ENCODE measurements around the gene UTF1.
A peak's percentile ranks its signal among the peaks of the same experiment; 100 is the strongest.
"Not testable (repeated sequence)": the region's sequence is repeated elsewhere in the genome, so short reads cannot be mapped to it uniquely, and the experiment has no call there.

Gene UTF1

GRCh38 chr10:133262696-133263095, 32.7 kb downstream of the UTF1 start:
- H4K8ac ChIP-seq (ENCODE audit: low read depth, low read length): no peak overlapping the region
- no peak overlapping the region for H3K27ac ChIP-seq (ENCODE audit: low read depth, low read length)
- H3K36me3 ChIP-seq (ENCODE audit: control insufficient read depth in 1 of 2, insufficient read depth in 2 of 2, low read length in 2 of 2): peaks cover 0 to 5% of the 10 kb centered on the region in 2 experiments
- H2BK5ac ChIP-seq (ENCODE audit: low read depth, low read length, poor library complexity): no peak overlapping the region
- DNase-seq: peak; percentile 8 to 89
- H3K9me3 ChIP-seq (ENCODE audit: insufficient read depth, low read depth, low read length): peaks cover 2% of the 10 kb centered on the region
- H3K79me2 ChIP-seq (ENCODE audit: control insufficient read depth, insufficient read depth, low read length, poor library complexity): peaks cover 2% of the 10 kb centered on the region
- H2BK120ac ChIP-seq (ENCODE audit: insufficient read depth, low read length, poor library complexity): no peak overlapping the region
- H3K4me3 ChIP-seq (ENCODE audit: low read depth, low read length): no peak overlapping the region
- H3K27me3 ChIP-seq (ENCODE audit: insufficient read depth, low read length): no peaks in the 10 kb centered on the region
- H3K9ac ChIP-seq (ENCODE audit: low read length): no peak overlapping the region
- peaks cover 4% of the 10 kb centered on the region in 2 experiments for H3K4me1 ChIP-seq (ENCODE audit: control insufficient read depth in 1 of 2, insufficient read depth in 2 of 2, low read length in 2 of 2)
- WGBS (ENCODE audit: extremely low coverage, insufficient coverage, insufficient read length): no CpG with 5 or more reads among the region's 14 CpGs
- no peak overlapping the region for H3K4me2 ChIP-seq (ENCODE audit: low read length)
- no peak overlapping the region for H2AFZ ChIP-seq (ENCODE audit: insufficient read depth, low read length, poor library complexity)
- no peak overlapping the region for H3K14ac ChIP-seq (ENCODE audit: low read length)
- peaks cover 4% of the 10 kb centered on the region for H3K79me1 ChIP-seq (ENCODE audit: low read length)
- no peak overlapping the region for H3K4ac ChIP-seq (ENCODE audit: low read depth, low read length)
- no peak overlapping the region for H4K12ac ChIP-seq (ENCODE audit: low read depth, low read length)
- no peak overlapping the region for H3K18ac ChIP-seq (ENCODE audit: low read length)
- no peak overlapping the region for H2BK12ac ChIP-seq (ENCODE audit: low read length)
- H2AK5ac ChIP-seq (ENCODE audit: low read length): no peak overlapping the region
- H3K23ac ChIP-seq (ENCODE audit: low read length): no peak overlapping the region
- H4K91ac ChIP-seq (ENCODE audit: low read depth, low read length): no peak overlapping the region

GRCh38 chr10:133263674-133264073, 33.7 kb downstream of the UTF1 start:
- H3K4me1 ChIP-seq (ENCODE audit: control insufficient read depth in 1 of 2, insufficient read depth in 2 of 2, low read length in 2 of 2): peaks cover 4% of the 10 kb centered on the region in 2 experiments

GRCh38 chr10:133264461-133264860, 34.4 kb downstream of the UTF1 start:
- Histone ChIP-seq H3K4me1 (ENCODE audit: control insufficient read depth in 1 of 2, insufficient read depth in 2 of 2, low read length in 2 of 2) (peaks cover 4% of the 10 kb centered on the region in 2 experiments), H4K8ac (ENCODE audit: low read depth, low read length) (no peak overlapping the region), H3K14ac (ENCODE audit: low read length) (no peak overlapping the region), H3K4ac (ENCODE audit: low read depth, low read length) (no peak overlapping the region), H2BK12ac (ENCODE audit: low read length) (no peak overlapping the region), H3K36me3 (ENCODE audit: control insufficient read depth in 1 of 2, insufficient read depth in 2 of 2, low read length in 2 of 2) (peaks cover 0 to 5% of the 10 kb centered on the region in 2 experiments), H3K79me2 (ENCODE audit: control insufficient read depth, insufficient read depth, low read length, poor library complexity) (peaks cover 2% of the 10 kb centered on the region), H3K4me2 (ENCODE audit: low read length) (no peak overlapping the region), H3K79me1 (ENCODE audit: low read length) (peaks cover 4% of the 10 kb centered on the region), H3K9ac (ENCODE audit: low read length) (no peak overlapping the region), H3K4me3 (ENCODE audit: low read depth, low read length) (no peak overlapping the region), H3K18ac (ENCODE audit: low read length) (no peak overlapping the region), H2BK120ac (ENCODE audit: insufficient read depth, low read length, poor library complexity) (no peak overlapping the region), H3K27me3 (ENCODE audit: insufficient read depth, low read length) (no peaks in the 10 kb centered on the region), H3K27ac (ENCODE audit: low read depth, low read length) (no peak overlapping the region), H2BK5ac (ENCODE audit: low read depth, low read length, poor library complexity) (no peak overlapping the region), H3K23ac (ENCODE audit: low read length) (no peak overlapping the region), H4K12ac (ENCODE audit: low read depth, low read length) (no peak overlapping the region), H2AFZ (ENCODE audit: insufficient read depth, low read length, poor library complexity) (no peak overlapping the region), H3K9me3 (ENCODE audit: insufficient read depth, low read depth, low read length) (peaks cover 2% of the 10 kb centered on the region), H2AK5ac (ENCODE audit: low read length) (no peak overlapping the region), H4K91ac (ENCODE audit: low read depth, low read length) (no peak overlapping the region)
- no CpG with 5 or more reads among the region's 9 CpGs for WGBS (ENCODE audit: extremely low coverage, insufficient coverage, insufficient read length)
- DNase-seq: no peak

More at GRCh38 chr10:133263674-133264073, 33.7 kb downstream of the UTF1 start:
- H4K91ac ChIP-seq (ENCODE audit: low read depth, low read length): no peak overlapping the region
- no peak overlapping the region for H3K4ac ChIP-seq (ENCODE audit: low read depth, low read length)
- H2BK5ac ChIP-seq (ENCODE audit: low read depth, low read length, poor library complexity): no peak overlapping the region
- H3K79me1 ChIP-seq (ENCODE audit: low read length): peaks cover 4% of the 10 kb centered on the region
- no peaks in the 10 kb centered on the region for H3K27me3 ChIP-seq (ENCODE audit: insufficient read depth, low read length)
- no peak overlapping the region for H2AK5ac ChIP-seq (ENCODE audit: low read length)
- no peak overlapping the region for H3K4me3 ChIP-seq (ENCODE audit: low read depth, low read length)
- H3K14ac ChIP-seq (ENCODE audit: low read length): no peak overlapping the region
- no peak overlapping the region for H4K12ac ChIP-seq (ENCODE audit: low read depth, low read length)
- H4K8ac ChIP-seq (ENCODE audit: low read depth, low read length): no peak overlapping the region
- peaks cover 2% of the 10 kb centered on the region for H3K79me2 ChIP-seq (ENCODE audit: control insufficient read depth, insufficient read depth, low read length, poor library complexity)
- peaks cover 0 to 5% of the 10 kb centered on the region in 2 experiments for H3K36me3 ChIP-seq (ENCODE audit: control insufficient read depth in 1 of 2, insufficient read depth in 2 of 2, low read length in 2 of 2)
- no peak overlapping the region for H3K9ac ChIP-seq (ENCODE audit: low read length)
- H3K23ac ChIP-seq (ENCODE audit: low read length): no peak overlapping the region
- no CpG with 5 or more reads among the region's 10 CpGs for WGBS (ENCODE audit: extremely low coverage, insufficient coverage, insufficient read length)
- H3K27ac ChIP-seq (ENCODE audit: low read depth, low read length): no peak overlapping the region
- H3K9me3 ChIP-seq (ENCODE audit: insufficient read depth, low read depth, low read length): peaks cover 2% of the 10 kb centered on the region
- H2AFZ ChIP-seq (ENCODE audit: insufficient read depth, low read length, poor library complexity): no peak overlapping the region
- no peak overlapping the region for H2BK12ac ChIP-seq (ENCODE audit: low read length)
- no peak overlapping the region for H3K4me2 ChIP-seq (ENCODE audit: low read length)
- no peak overlapping the region for H2BK120ac ChIP-seq (ENCODE audit: insufficient read depth, low read length, poor library complexity)
- DNase-seq: no peak
- H3K18ac ChIP-seq (ENCODE audit: low read length): no peak overlapping the region

GRCh38 chr10:133265052-133265451, 35.0 kb downstream of the UTF1 start:
- not testable (repeated sequence) for H3K4me3 ChIP-seq (ENCODE audit: low read depth, low read length); H3K4me1 ChIP-seq (ENCODE audit: control insufficient read depth in 1 of 2, insufficient read depth in 2 of 2, low read length in 2 of 2); H3K4ac ChIP-seq (ENCODE audit: low read depth, low read length); H4K12ac ChIP-seq (ENCODE audit: low read depth, low read length); H3K18ac ChIP-seq (ENCODE audit: low read length); DNase-seq; H3K79me2 ChIP-seq (ENCODE audit: control insufficient read depth, insufficient read depth, low read length, poor library complexity); H2AFZ ChIP-seq (ENCODE audit: insufficient read depth, low read length, poor library complexity); H4K8ac ChIP-seq (ENCODE audit: low read depth, low read length); H3K9ac ChIP-seq (ENCODE audit: low read length); H2AK5ac ChIP-seq (ENCODE audit: low read length); H3K36me3 ChIP-seq (ENCODE audit: control insufficient read depth in 1 of 2, insufficient read depth in 2 of 2, low read length in 2 of 2); H2BK5ac ChIP-seq (ENCODE audit: low read depth, low read length, poor library complexity); H3K27ac ChIP-seq (ENCODE audit: low read depth, low read length); H2BK12ac ChIP-seq (ENCODE audit: low read length); H3K23ac ChIP-seq (ENCODE audit: low read length); H3K79me1 ChIP-seq (ENCODE audit: low read length); H3K14ac ChIP-seq (ENCODE audit: low read length); H4K91ac ChIP-seq (ENCODE audit: low read depth, low read length); H3K9me3 ChIP-seq (ENCODE audit: insufficient read depth, low read depth, low read length); H3K4me2 ChIP-seq (ENCODE audit: low read length); H3K27me3 ChIP-seq (ENCODE audit: insufficient read depth, low read length); H2BK120ac ChIP-seq (ENCODE audit: insufficient read depth, low read length, poor library complexity)
- no CpG with 5 or more reads among the region's 10 CpGs for WGBS (ENCODE audit: extremely low coverage, insufficient coverage, insufficient read length)
